Endothelial cell of umbilical vein (primary cell): Measurements from ENCODE around the gene PHLDB2. TPM values are rescaled to one million over a fixed set of nuclear protein-coding genes. Genes with fewer than 3 reads are reported as not detected.

Experiments used
- BruUV-seq: library from RNA; stranded (reverse); fragments of 400-500 nt; replicated peaks from 2 replicates; lab custom pipeline; 2021; lab: Mats Ljungman, UMichigan
- CTCF ChIA-PET: fragments of 300-600, 350-600 bp; sonication (Branson Sonifier 250); formaldehyde crosslinking; loops from one replicate; lab custom pipeline; 2021; ENCODE audit warnings: antibody characterized with exemption, inconsistent platforms; lab: Charles Lee
- POLR2A ChIA-PET: fragments of 300-600, 350-600 bp; sonication (Branson Sonifier 250); formaldehyde crosslinking; loops from one replicate; lab custom pipeline; 2021; ENCODE audit warnings: antibody characterized with exemption, inconsistent platforms; lab: Charles Lee
- DNase-seq: peaks from one replicate; pipeline ENCODE4 v3.0.0-alpha.2; 2011; ENCODE audit warnings: low read depth, low spot score
- FAIRE-seq: peaks from 2 replicates; lab custom pipeline; 2011; peaks lifted over from hg19 to GRCh38; lab: Jason Lieb, UNC
- H2AFZ ChIP-seq: 2 replicates; pipeline ENCODE4 v1.6.0; 2012; ENCODE audit warnings: low read depth, low read length, control low read depth, inconsistent platforms
- H3K27ac ChIP-seq: 2 replicates; pipeline ENCODE4 v1.5.1; 2011; ENCODE audit warnings: low read depth, mild to moderate bottlenecking, control low read depth, low read length, moderate library complexity; ENCODE audit not compliant: insufficient read depth
- H3K27me3 ChIP-seq, 2 experiments: 2 replicates each; pipeline versions ENCODE4 v1.6.0 to v1.6.1; 2011; ENCODE audit warnings: low read length in 2 of 2, mixed read lengths in 1 of 2; ENCODE audit not compliant: control insufficient read depth in 2 of 2, insufficient read depth in 2 of 2
- H3K36me3 ChIP-seq, 2 experiments: 2 replicates in 1 of 2; 3 replicates in 1 of 2; pipeline ENCODE4 v1.5.1; 2011; ENCODE audit warnings: low read length in 2 of 2, mild to moderate bottlenecking in 1 of 2, moderate library complexity in 1 of 2; ENCODE audit not compliant: control insufficient read depth in 2 of 2, insufficient read depth in 2 of 2; ENCODE audit errors: extremely low read depth in 1 of 2
- H3K4me1 ChIP-seq: 3 replicates; pipeline ENCODE4 v1.5.1; 2011; ENCODE audit warnings: mild to moderate bottlenecking, low read length; ENCODE audit not compliant: control insufficient read depth, insufficient read depth; ENCODE audit errors: extremely low read depth
- H3K4me2 ChIP-seq: 2 replicates; pipeline ENCODE4 v1.6.1; 2011; ENCODE audit warnings: low read length, control low read depth, mixed read lengths; ENCODE audit not compliant: insufficient read depth
- H3K4me3 ChIP-seq, 3 experiments: fragments of 200-600 bp in 1 of 3; sonication (generic), shearing (Covaris generic) in 1 of 3; replicated peaks in 1 of 3; 2 replicates each; pipeline ENCODE4 v1.5.1; 2011 to 2016; ENCODE audit warnings: control low read depth in 3 of 3, low read length in 3 of 3, mild to moderate bottlenecking in 2 of 3, inconsistent platforms in 1 of 3, low read depth in 1 of 3, moderate library complexity in 1 of 3; ENCODE audit not compliant: insufficient read depth in 1 of 3
- H3K79me2 ChIP-seq: 2 replicates; pipeline ENCODE4 v1.6.0; 2012; ENCODE audit warnings: low read length, inconsistent platforms; ENCODE audit not compliant: control insufficient read depth, insufficient read depth
- H3K9ac ChIP-seq: replicated peaks from 2 replicates; pipeline ENCODE3; 2011; ENCODE audit warnings: low read length, control low read depth; ENCODE audit not compliant: insufficient read depth; ENCODE audit errors: extremely low read depth
- H3K9me1 ChIP-seq: replicated peaks from 3 replicates; pipeline ENCODE4 v1.6.0; 2011; ENCODE audit warnings: mild to moderate bottlenecking, low read length; ENCODE audit not compliant: control insufficient read depth, insufficient read depth; ENCODE audit errors: extremely low read depth
- H3K9me3 ChIP-seq: replicated peaks from 2 replicates; pipeline ENCODE4 v1.5.1; 2012; ENCODE audit warnings: low read length, inconsistent platforms; ENCODE audit not compliant: control insufficient read depth, insufficient read depth
- H4K20me1 ChIP-seq: replicated peaks from 2 replicates; pipeline ENCODE3; 2011; ENCODE audit warnings: mild to moderate bottlenecking, low read length; ENCODE audit not compliant: control insufficient read depth, insufficient read depth; ENCODE audit errors: extremely low read depth
- CTCF ChIP-seq, 2 donors: IDR thresholded peaks; 1 replicate in 1 of 2; 2 replicates in 1 of 2; pipeline ENCODE4 v1.5.1; 2011; ENCODE audit warnings: low read length in 2 of 2, mild to moderate bottlenecking in 2 of 2, moderate library complexity in 2 of 2, control low read depth in 1 of 2, inconsistent platforms in 1 of 2, low read depth in 1 of 2; ENCODE audit not compliant: insufficient read depth in 1 of 2; ENCODE audit errors: extremely low read depth in 1 of 2
- EZH2 ChIP-seq: IDR thresholded peaks from 2 replicates; pipeline ENCODE4 v1.6.1; 2012; ENCODE audit warnings: borderline replicate concordance, low read depth, mild to moderate bottlenecking, moderate library complexity, low read length, inconsistent platforms; ENCODE audit not compliant: severe bottlenecking
- FOS ChIP-seq: IDR thresholded peaks from 2 replicates; pipeline ENCODE4 v1.6.1; 2011; ENCODE audit warnings: mild to moderate bottlenecking, low read length, moderate library complexity, borderline replicate concordance; ENCODE audit not compliant: insufficient read depth
- GATA2 ChIP-seq: IDR thresholded peaks from 2 replicates; pipeline ENCODE4 v1.7.0; 2011; ENCODE audit warnings: low read depth, mild to moderate bottlenecking, moderate library complexity, mixed read lengths, low read length; ENCODE audit not compliant: insufficient read length, insufficient read depth
- JUN ChIP-seq: IDR thresholded peaks from 2 replicates; pipeline ENCODE4 v1.6.1; 2011; ENCODE audit warnings: borderline replicate concordance, low read depth; ENCODE audit not compliant: insufficient read length, insufficient read depth
- MYC ChIP-seq: IDR thresholded peaks from one replicate; pipeline ENCODE4 v1.6.1; 2011; ENCODE audit warnings: mild to moderate bottlenecking, low read depth, low read length
- POLR2A ChIP-seq: IDR thresholded peaks from 2 replicates; pipeline ENCODE4 v1.6.1; 2012; ENCODE audit warnings: low read depth, mild to moderate bottlenecking, control low read depth, low read length
- POLR2AphosphoS5 ChIP-seq: IDR thresholded peaks from 2 replicates; pipeline ENCODE4 v1.6.1; 2012; ENCODE audit warnings: low read depth, mild to moderate bottlenecking, control low read depth, low read length, moderate library complexity; ENCODE audit not compliant: insufficient read depth
- dilution Hi-C: fragments of 300-500 bp; cut with MboI; formaldehyde crosslinking; loops from one replicate; pipeline ENCODE4 v1.15.0; 2019; ENCODE audit warnings: low sequenced_read_pairs; ENCODE audit not compliant: extremely low pct_ligation_motif_present
- intact Hi-C: fragments of 100-400 bp; cut with micrococcal nuclease; formaldehyde crosslinking; loops from one replicate; pipeline ENCODE4 v1.10.0; 2022
- polyA plus RNA-seq, 4 experiments: library from polyadenylated mRNA; depleted of rRNA in 3 of 4; stranded (reverse) in 3 of 4; unstranded in 1 of 4; fragments of >200 nt; gene quantifications; 2 replicates each; pipeline versions ENCODE4 v1.2.1 to v1.2.3, GENCODE V29; 2011 to 2012; ENCODE audit warnings: missing spikeins in 1 of 4
- total RNA-seq: library from RNA; stranded (reverse); gene quantifications from 2 replicates; pipeline ENCODE4 v1.2.3, GENCODE V29; 2021
- TF ChIP-seq, protein P1 (sequence below): IDR thresholded peaks from 2 replicates; pipeline ENCODE4 v1.6.1; 2011; ENCODE audit not compliant: insufficient read depth, insufficient read length

Gene PHLDB2
- total and polyA plus RNA-seq, 2 donors (not counting 3 experiments of a cell fraction or from before 2014, with no cell fraction given), result 22.4 to 104 TPM

GRCh38 chr3:111874177-111874820, 15.2 kb downstream of the PHLDB2 start:
- H3K9me3 ChIP-seq, result no peaks in the 10 kb centered on the region
- CTCF ChIA-PET, result interaction anchor here (0.8 to 2.9 kb wide), 10 partner anchors 10 to 159 kb away, joined by 3 to 17 read pairs (median 5); no protein-coding TSS in a partner anchor
- dilution Hi-C loops (loop anchor here (25.0 kb wide), 1 partner anchor 137 kb away; no protein-coding TSS in a partner anchor), intact Hi-C loops (no loop called here)
- no peak overlapping the region for H3K9ac ChIP-seq
- H3K4me1 ChIP-seq, result peaks cover 15% of the 10 kb centered on the region
- peak overlapping the region; percentile 27 for H3K27ac ChIP-seq
- H3K27me3 ChIP-seq, result no peaks in the 10 kb centered on the region
- H3K79me2 ChIP-seq, result peaks cover 80% of the 10 kb centered on the region
- H3K4me2 ChIP-seq, result peak overlapping the region; percentile 14
- peaks cover 3 to 6% of the 10 kb centered on the region in 2 experiments for H3K36me3 ChIP-seq
- no peak overlapping the region for H2AFZ ChIP-seq
- BruUV-seq, result no TSS peak
- peak; percentile 74 for FAIRE-seq
- POLR2A ChIA-PET, result interaction anchor here (0.9 kb wide), 1 partner anchor 9 kb away, joined by 3 read pairs; no protein-coding TSS in a partner anchor
- peak; percentile 47 for DNase-seq
- no peaks in the 10 kb centered on the region for H3K9me1 ChIP-seq
- H3K4me3 ChIP-seq, result no peak overlapping the region
- TF ChIP-seq JUN, result no peak
- TF ChIP-seq FOS, result peak; percentile 70
- H4K20me1 ChIP-seq, result no peaks in the 10 kb centered on the region

- no peaks in the 10 kb centered on the region for H3K4me1 ChIP-seq
- no TSS peak for BruUV-seq
- CTCF ChIA-PET, result interaction anchor here (1.6 to 2.1 kb wide), 2 partner anchors 14 to 166 kb away, joined by 8 read pairs; no protein-coding TSS in a partner anchor
- H3K27me3 ChIP-seq, result no peaks in the 10 kb centered on the region
- FAIRE-seq (no peak), DNase-seq (no peak)
- H4K20me1 ChIP-seq, result peaks cover 4% of the 10 kb centered on the region
- H3K9ac ChIP-seq, result no peak overlapping the region
- peaks cover 12 to 16% of the 10 kb centered on the region in 2 experiments for H3K36me3 ChIP-seq
- POLR2A ChIA-PET, result no interaction called here
- H3K9me3 ChIP-seq, result no peaks in the 10 kb centered on the region
- intact Hi-C loops, result no loop called here
- H3K4me3 ChIP-seq, result no peak overlapping the region
- dilution Hi-C loops, result no loop called here
- peaks cover 74% of the 10 kb centered on the region for H3K79me2 ChIP-seq
- H3K9me1 ChIP-seq, result peaks cover 3% of the 10 kb centered on the region
- TF ChIP-seq, protein P1, sequence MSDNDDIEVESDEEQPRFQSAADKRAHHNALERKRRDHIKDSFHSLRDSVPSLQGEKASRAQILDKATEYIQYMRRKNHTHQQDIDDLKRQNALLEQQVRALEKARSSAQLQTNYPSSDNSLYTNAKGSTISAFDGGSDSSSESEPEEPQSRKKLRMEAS, result no peak
- TF ChIP-seq POLR2A, result no peak
- TF ChIP-seq MYC, result no peak
- TF ChIP-seq GATA2, result no peak
- TF ChIP-seq POLR2AphosphoS5, result no peak
- TF ChIP-seq EZH2, result no peak
- TF ChIP-seq JUN, result no peak
- TF ChIP-seq FOS, result no peak
- TF ChIP-seq CTCF (IDR thresholded peaks at IDR 0.05; ENCODE audit: extremely low read depth in 1 of 2, insufficient read depth in 1 of 2, low read depth in 1 of 2, low read length in 2 of 2), result no peak
- H3K4me2 ChIP-seq, result no peak overlapping the region
- no peak overlapping the region for H3K27ac ChIP-seq
- H2AFZ ChIP-seq, result no peak overlapping the region
These were observed 22.4 kb downstream of the PHLDB2 start for GRCh38 chr3:111881480-111881879.
